ENCODE measurements around the gene CASQ1. TPM values are rescaled to one million over a fixed set of nuclear protein-coding genes. Genes with fewer than 3 reads are reported as not detected.

The CASQ1 gene
- total and polyA plus RNA-seq, 4 donors, result 0.08 to 0.37 (median 0.25) TPM

GRCh38 chr1:160208557-160209320 is 18.4 kb downstream of the CASQ1 start:
- ATAC-seq (ENCODE audit: insufficient read depth, low FRiP score) (no peak), DNase-seq (no peak)
- Histone ChIP-seq H3K27ac (ENCODE audit: low read depth in 1 of 2, low read length in 1 of 2) (peak overlapping the region; percentile 11 to 36), H3K9ac (ENCODE audit: insufficient read depth in 1 of 2, low read length in 2 of 2) (no peak overlapping the region), H3K4me3 (no peak overlapping the region), H3K27me3 (ENCODE audit: control insufficient read depth in 3 of 3, insufficient read depth in 3 of 3, low read length in 2 of 3) (no peaks in the 10 kb centered on the region), H3K4me1 (ENCODE audit: control insufficient read depth in 5 of 5, insufficient read depth in 5 of 5, low read length in 5 of 5) (peaks cover 13 to 52% (median 35%) of the 10 kb centered on the region in 5 donors), H3K9me3 (ENCODE audit: control insufficient read depth in 4 of 4, insufficient read depth in 3 of 4, low read length in 3 of 4) (peaks cover 0 to 3% (median 0%) of the 10 kb centered on the region in 4 donors), H3K36me3 (ENCODE audit: control insufficient read depth in 4 of 4, insufficient read depth in 4 of 4, low read length in 4 of 4) (peaks cover 22 to 37% (median 28%) of the 10 kb centered on the region in 4 donors)
- TF ChIP-seq CTCF (IDR thresholded peaks at IDR 0.05; ENCODE audit: control extremely low read depth, extremely low read depth), result no peak
- WGBS, 2 donors, result 61 to 74% methylated on average over 6 of the region's 6 CpGs

- peak in 2 of 3 donors; percentile 31 to 47 for DNase-seq
- H3K27ac ChIP-seq (ENCODE audit: low read depth in 1 of 2, low read length in 1 of 2), result peak overlapping the region; percentile 11 to 24
- WGBS, 2 donors, result 53 to 66% methylated on average over 7 of the region's 7 CpGs
These were observed 19.1 kb downstream of the CASQ1 start for GRCh38 chr1:160209321-160210046.

GRCh38 chr1:160210561-160210960 is 20.2 kb downstream of the CASQ1 start:
- no peak for TF ChIP-seq CTCF (IDR thresholded peaks at IDR 0.05; ENCODE audit: control extremely low read depth, extremely low read depth)
- Histone ChIP-seq H3K36me3 (ENCODE audit: control insufficient read depth in 4 of 4, insufficient read depth in 4 of 4, low read length in 4 of 4) (peaks cover 22 to 51% (median 42%) of the 10 kb centered on the region in 4 donors), H3K4me1 (ENCODE audit: control insufficient read depth in 5 of 5, insufficient read depth in 5 of 5, low read length in 5 of 5) (peaks cover 13 to 44% (median 29%) of the 10 kb centered on the region in 5 donors), H3K27me3 (ENCODE audit: control insufficient read depth in 3 of 3, insufficient read depth in 3 of 3, low read length in 2 of 3) (no peaks in the 10 kb centered on the region), H3K9me3 (ENCODE audit: control insufficient read depth in 4 of 4, insufficient read depth in 3 of 4, low read length in 3 of 4) (peaks cover 0 to 3% (median 0%) of the 10 kb centered on the region in 4 donors), H3K4me3 (no peak overlapping the region), H3K9ac (ENCODE audit: insufficient read depth in 1 of 2, low read length in 2 of 2) (peak overlapping the region in 1 of 2 donors; percentile 23), H3K27ac (ENCODE audit: low read depth in 1 of 2, low read length in 1 of 2) (no peak overlapping the region)
- DNase-seq (no peak), ATAC-seq (ENCODE audit: insufficient read depth, low FRiP score) (no peak)
- WGBS, 2 donors, result 67 to 73% methylated on average over 5 of the region's 5 CpGs

More at GRCh38 chr1:160209321-160210046, 19.1 kb downstream of the CASQ1 start:
- peaks cover 13 to 49% (median 34%) of the 10 kb centered on the region in 5 donors for H3K4me1 ChIP-seq (ENCODE audit: control insufficient read depth in 5 of 5, insufficient read depth in 5 of 5, low read length in 5 of 5)
- peak overlapping the region in 1 of 2 donors; percentile 23 for H3K9ac ChIP-seq (ENCODE audit: insufficient read depth in 1 of 2, low read length in 2 of 2)
- no peak for TF ChIP-seq CTCF (IDR thresholded peaks at IDR 0.05; ENCODE audit: control extremely low read depth, extremely low read depth)
- peaks cover 22 to 44% (median 36%) of the 10 kb centered on the region in 4 donors for H3K36me3 ChIP-seq (ENCODE audit: control insufficient read depth in 4 of 4, insufficient read depth in 4 of 4, low read length in 4 of 4)
- H3K9me3 ChIP-seq (ENCODE audit: control insufficient read depth in 4 of 4, insufficient read depth in 3 of 4, low read length in 3 of 4), result peaks cover 0 to 3% (median 0%) of the 10 kb centered on the region in 4 donors
- H3K27me3 ChIP-seq (ENCODE audit: control insufficient read depth in 3 of 3, insufficient read depth in 3 of 3, low read length in 2 of 3), result no peaks in the 10 kb centered on the region
- no peak overlapping the region for H3K4me3 ChIP-seq
- no peak for ATAC-seq (ENCODE audit: insufficient read depth, low FRiP score)

Data from lung (tissue), 12 donors.